NCI-H2196 (cell line): ENCODE measurements around the gene MYBPC3.
"Not testable (repeated sequence)": the region's sequence is repeated elsewhere in the genome, so short reads cannot be mapped to it uniquely, and the experiment has no call there.

ENCODE experiments used
- DNase-seq: peaks from one replicate; lab custom pipeline; 2025; ENCODE audit not compliant: unreplicated experiment; lab: John Stamatoyannopoulos, UW

Gene MYBPC3

DNA sequence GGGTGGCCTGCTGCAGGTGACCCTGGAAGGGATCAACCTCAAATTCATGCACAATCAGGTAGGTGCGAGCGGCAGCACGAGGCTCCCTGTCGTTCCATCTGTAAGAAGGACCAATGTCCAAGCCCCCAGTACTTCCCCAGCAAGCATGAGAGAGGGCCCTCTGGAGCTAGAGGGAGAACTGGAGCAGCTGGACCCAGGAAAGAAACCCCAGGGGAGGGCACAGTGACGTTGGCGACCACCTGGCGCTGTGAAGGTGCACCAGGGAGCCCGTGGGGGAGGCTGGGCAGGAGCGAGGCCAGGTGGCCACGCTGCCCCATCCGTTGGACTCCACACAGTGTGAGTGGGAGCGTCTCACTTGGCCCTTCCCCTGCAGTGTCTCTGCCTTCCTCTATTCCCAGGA is 28.0 kb downstream of the MYBPC3 start:
- DNase-seq, result no peak

- DNase-seq, result no peak
Observed at GRCh38 chr11:47318166-47318565, 34.3 kb downstream of the MYBPC3 start.

DNA sequence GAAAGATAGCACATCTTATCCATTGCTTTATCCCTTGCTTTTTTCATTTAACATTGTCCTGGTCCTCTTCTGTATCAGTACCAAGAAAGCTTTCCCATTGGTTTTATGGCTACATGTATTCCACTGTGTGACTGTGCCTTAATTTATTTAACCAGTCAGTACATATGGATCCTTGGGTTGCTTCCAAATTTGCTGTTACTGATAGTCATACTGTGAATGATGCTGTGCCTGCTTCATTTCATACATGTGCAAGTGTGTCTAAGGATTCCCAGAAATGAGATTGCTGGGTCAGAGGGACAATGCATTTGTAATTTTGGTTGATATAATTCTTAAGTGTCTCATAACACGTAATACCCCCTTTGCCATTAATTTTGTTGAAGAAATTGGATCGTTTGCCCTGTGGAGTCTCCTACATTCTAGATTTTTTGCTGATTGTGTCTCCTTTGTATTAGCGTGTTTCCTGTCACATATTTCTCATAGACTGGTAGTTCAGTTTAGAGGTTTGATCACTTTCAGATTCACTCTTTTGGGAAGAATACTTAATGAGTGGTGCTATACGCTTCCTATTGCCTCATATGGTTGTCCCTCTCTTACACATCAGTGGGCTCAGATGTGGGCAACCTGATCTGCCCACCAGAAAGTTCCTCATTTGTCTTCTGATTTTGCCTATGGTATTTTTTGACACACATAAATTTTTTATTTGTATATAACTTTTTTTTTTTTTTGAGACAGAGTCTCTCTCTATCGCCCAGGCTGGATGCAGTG is 35.3 kb downstream of the MYBPC3 start:
- no peak for DNase-seq

DNA sequence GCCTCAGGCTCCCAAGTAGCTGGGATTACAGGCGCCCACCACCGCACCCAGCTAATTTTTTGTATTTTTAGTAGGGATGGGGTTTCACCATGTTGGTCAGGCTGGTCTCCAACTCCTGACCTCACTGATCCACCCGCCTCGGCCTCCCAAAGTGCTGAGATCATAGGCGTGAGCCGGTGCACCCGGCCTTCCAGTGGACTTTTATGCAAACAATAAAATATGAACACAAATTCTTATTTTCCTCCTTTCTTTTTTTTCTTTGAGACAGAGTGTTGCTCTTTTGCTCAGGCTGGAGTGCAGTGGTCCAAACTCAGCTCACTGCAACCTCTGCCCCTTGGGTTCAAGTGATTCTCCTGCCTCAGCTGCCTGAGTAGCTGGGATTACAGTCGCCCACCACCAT is 36.0 kb downstream of the MYBPC3 start:
- not testable (repeated sequence) for DNase-seq

GRCh38 chr11:47314992-47315391 is 37.5 kb downstream of the MYBPC3 start:
- no peak for DNase-seq

- peak; percentile 46 for DNase-seq
Observed at GRCh38 chr11:47308050-47308823, 44.3 kb downstream of the MYBPC3 start.

- no peak for DNase-seq
Observed at GRCh38 chr11:47306484-47306844, 46.0 kb downstream of the MYBPC3 start.

DNA sequence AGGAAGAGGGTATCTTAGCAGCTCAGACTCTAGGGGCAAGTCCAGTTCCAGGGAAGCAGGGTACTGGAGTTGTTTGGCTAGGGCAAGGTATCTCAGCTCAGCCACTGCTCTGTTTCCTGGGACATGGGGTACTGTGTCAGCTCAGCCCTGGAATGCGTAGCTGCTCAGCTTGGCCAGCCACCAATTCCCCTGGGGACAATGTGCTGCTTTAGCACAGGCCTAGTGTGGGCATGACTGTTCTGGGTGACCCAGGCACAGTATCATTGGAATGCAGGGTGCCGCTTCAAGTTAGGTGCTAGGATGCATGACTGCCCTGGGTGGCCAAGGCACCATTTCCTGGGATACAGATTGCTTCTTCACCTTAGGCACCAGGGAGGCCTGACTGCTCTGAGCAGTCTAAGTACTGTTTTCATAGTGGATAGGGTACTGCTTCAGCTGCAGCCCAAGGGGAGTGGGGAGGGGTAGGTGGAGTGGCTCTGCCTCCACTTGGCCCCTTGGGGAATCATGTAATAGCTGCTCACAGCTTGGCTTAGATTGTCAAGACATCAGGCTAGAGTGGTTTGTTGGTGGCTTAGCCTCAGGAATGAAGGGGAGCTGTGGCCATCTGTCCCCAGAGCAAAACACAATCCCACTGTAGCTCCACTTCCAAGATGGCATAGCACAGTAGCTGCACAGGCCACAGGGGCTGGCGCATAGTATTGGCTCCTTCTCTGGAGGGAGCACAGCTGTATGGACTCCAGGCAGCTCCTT is 46.6 kb downstream of the MYBPC3 start:
- no peak for DNase-seq

- DNase-seq, result no peak
Observed at GRCh38 chr11:47302853-47303252, 49.6 kb downstream of the MYBPC3 start.

- no peak for DNase-seq
Observed at GRCh38 chr11:47299078-47299477, 53.4 kb downstream of the MYBPC3 start.

DNA sequence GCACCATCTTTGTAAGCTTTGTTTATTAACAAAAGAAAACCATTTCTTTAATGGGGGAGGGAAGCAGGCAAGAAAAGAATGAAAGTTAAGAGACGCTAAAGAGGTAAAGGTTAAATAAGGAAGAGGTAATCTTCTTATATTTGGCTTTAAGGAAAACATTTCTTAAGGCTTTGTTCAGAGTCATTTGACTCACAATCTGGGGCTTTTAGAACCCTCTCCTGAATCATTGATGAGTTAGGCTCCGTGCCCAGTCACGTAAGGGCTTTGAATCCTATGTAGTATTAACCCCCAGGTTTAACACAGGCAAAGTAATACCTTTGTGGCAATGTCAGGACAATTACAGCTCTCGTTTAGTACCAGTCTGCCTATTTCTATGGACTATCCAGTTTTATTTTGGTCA is 56.5 kb downstream of the MYBPC3 start:
- peak; percentile 55 for DNase-seq

DNA sequence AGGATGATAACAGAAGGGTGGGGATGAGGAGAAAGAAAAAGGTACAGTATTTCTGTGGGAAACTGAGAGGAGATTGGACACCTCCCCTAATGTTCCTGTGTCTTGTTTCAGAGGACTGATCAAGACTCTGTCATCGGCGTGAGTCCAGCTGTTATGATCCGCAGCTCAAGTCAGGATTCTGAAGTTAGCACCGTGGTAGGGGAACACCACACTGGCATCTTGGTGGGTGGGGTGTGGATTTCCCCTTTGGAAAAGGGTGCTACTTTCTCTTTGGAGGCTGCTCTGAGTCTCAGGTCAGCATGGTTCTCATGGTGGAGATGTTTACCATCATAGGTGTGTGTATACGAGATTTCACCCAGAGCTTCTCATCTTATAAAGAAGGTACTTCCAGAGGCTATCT is 57.1 kb downstream of the MYBPC3 start:
- DNase-seq, result no peak

DNA sequence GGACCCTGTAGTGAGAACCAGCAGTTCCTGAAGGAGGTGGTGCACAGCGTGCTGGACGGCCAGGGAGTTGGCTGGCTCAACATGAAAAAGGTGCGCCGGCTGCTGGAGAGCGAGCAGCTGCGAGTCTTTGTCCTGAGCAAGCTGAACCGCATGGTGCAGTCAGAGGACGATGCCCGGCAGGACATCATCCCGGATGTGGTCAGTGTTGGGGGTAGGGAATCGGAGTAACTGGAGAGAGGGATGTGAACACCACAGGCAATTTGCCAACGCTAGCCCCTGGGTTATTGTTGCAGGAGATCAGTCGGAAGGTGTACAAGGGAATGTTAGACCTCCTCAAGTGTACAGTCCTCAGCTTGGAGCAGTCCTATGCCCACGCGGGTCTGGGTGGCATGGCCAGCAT is 62.6 kb downstream of the MYBPC3 start:
- no peak for DNase-seq

DNA sequence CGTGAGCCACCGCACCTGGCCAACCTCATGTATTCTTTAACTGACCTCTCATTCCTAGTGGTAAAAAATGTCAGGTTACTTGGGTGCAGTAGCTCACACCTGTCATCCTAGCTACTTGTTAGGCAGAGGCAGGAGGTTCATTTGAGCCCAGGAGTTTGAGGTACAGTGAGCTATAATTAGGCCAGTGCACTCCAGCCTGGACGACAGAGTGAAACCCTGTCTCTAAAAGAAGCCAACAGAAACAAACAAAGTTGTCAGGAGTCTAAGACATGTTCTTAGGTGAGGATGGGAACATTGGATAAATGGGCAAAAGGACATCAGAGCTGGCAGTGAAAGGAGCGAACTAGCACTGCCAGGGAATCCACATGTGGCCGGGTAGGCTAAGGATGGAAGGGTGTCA is 64.4 kb downstream of the MYBPC3 start:
- DNase-seq, result no peak

DNA sequence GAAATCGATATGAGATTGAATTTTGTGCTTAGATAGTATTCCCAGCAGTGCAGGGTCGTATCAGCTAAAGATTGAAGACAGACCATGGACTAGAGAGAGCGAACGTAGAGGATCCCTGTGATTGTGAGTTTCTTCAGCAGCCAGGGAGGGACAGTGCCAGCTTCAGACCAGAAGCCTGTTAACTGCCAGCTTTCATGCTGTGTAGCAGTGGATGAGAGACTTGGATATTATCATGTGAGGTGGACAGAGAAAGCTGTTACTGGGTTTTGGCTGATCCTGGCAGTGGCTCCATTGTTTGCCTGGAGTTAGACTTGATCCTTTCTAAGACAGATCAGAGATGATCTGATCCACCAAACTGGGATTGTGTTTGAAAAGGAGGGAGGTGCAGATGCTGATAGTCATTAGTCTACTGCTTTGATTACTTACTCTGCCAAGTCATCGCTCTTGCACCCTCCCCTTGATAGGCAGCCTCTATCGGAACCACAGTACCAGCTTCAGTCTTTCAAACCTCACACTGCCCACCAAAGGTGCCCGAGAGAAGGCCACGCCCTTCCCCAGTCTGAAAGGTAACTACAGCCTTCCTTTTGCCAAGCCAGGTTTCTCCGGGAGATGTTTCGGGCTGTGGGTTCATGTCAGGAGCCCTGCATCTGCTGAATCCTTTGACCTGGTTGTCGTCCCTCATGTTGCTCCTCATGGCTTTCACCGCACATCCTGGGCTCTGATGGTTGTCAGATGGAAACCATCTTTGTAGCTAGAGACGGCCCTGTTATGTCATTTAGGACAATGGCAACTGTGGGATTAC is 66.3 kb downstream of the MYBPC3 start:
- no peak for DNase-seq

DNA sequence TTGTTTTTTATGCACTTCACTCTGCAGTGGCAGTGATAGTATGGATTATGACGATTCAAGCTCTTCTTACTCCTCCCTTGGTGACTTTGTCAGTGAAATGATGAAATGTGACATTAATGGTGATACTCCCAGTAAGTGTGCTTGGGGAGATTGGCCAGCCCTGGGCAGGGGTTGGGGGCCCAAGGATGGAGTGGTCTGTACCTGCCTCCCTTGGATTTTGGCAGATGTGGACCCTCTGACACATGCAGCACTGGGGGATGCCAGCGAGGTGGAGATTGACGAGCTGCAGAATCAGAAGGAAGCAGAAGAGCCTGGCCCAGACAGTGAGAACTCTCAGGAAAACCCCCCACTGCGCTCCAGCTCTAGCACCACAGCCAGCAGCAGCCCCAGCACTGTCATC is 68.4 kb downstream of the MYBPC3 start:
- no peak for DNase-seq

DNA sequence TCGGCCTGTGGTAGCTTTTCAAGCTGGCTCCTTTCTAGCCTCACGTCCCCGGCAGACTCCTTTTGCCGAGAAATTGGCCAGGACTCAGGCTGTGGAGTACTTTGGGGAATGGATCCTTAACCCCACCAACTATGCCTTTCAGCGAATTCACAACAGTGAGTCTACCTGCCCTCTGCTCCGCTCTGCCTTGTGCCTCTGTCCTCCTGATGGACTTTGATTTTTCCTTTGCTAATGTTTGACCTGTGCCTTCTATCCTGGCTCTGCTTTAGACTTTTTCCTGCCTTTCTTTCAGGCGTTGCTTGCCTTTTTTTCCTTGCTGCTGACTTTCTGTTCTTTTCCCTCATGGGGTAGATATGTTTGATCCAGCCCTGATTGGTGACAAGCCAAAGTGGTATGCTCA is 70.0 kb downstream of the MYBPC3 start:
- no peak for DNase-seq
